Epidermal melanocyte (primary cell): ENCODE results near the gene TNRC6C.
"Not testable (repeated sequence)": the region's sequence is repeated elsewhere in the genome, so short reads cannot be mapped to it uniquely, and the experiment has no call there.

Experiments used
- DNase-seq: peaks from one replicate; pipeline ENCODE4 v3.0.0; 2011; ENCODE audit warnings: low spot score; ENCODE audit not compliant: insufficient read length

TNRC6C gene

DNA sequence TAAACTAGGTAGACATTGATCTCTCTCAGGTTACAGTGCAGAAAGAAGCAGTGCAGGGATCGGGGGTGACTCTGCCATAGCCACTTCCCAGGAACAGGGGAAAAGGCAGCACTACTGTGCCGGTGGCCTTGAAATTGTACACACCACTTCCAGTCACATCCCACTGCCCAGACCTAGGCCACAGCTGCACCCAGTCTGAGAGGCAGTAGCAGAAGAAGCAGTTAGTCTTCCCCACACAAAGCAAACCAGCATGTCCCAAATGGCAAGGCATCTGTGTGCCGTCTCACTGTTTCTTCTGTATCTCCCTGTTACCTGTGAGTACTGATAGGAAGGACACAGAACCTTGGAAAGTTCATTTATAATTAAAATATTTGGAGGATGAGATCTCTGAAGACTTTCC, 123.0 kb downstream of the TNRC6C start:
- DNase-seq = no peak

DNA sequence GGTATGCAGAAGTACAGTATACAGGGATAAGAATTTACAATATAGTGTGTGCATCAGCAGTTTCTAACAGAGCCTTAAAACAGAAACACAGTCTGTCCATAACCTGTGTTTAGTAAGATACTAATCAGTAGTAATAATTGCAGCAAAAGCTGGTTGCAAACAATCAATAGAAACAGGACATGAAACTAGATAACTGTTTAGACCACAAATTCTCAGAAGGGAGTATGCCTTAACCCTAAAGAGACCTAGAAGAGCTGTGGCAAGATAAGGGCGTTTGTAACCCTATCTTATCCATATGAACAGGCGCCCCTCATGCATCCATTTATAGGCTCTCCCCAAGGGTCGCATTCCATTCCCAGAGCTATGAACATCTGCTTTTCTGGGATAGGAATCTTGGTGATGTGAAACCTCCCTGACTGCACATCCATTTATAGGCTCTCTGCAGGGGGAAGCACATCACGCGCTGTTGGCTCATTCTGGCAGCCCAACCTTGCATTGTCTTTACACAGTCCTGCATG, 123.9 kb downstream of the TNRC6C start:
- DNase-seq = not testable (repeated sequence)

DNA sequence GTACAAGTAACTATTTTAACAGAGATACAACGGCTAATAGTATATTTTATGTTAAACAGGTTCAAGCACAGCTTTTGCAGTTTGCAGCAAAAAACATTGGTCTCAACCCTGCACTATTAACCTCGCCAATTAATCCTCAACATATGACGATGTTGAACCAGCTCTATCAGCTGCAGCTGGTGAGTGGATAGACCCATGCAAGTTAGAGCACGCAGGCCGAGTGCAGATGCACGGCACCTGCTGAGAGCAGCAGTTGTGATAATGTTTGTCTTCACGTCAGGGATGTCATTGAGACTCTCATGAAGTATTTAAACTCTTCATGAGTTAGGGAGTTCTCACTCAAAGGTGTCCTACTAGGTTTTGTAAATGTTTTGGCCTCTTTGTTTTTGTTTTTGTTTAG, 124.5 kb downstream of the TNRC6C start:
- DNase-seq = no peak

DNA sequence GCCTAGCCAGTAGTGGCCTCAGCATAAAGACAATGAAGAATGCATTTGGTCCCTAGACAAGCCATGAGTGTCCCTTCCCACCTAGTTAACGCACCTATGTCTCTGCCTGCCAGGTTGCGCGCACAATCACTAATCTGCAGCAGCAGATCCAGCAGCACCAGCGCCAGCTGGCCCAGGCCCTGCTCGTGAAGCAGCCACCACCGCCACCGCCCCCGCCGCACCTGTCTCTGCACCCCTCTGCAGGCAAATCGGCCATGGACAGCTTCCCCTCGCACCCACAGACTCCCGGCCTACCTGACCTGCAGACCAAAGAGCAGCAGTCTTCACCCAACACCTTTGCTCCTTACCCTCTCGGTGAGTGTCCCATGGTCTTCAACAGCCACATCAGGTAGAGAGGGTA, 128.2 kb downstream of the TNRC6C start:
- DNase-seq = no peak

DNA sequence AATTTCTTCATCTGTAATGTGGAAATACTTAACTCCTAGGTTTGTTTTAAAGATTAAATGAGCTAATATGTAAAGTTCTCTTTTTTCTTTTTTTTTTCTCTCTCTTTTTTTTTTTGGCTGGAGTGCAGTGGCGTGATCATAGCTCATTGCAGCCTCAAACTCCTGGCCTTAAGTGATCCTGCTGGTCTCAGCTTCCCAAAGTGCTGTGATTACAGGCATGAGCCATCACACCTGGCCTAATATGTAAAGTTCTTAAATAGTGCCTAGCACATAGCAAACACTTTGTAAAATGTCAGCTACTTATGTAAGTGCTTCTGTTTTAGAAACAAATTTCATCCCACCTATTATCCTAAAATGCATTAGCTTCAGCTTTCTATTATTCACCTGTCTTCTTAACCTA, 130.0 kb downstream of the TNRC6C start:
- DNase-seq = no peak

DNA sequence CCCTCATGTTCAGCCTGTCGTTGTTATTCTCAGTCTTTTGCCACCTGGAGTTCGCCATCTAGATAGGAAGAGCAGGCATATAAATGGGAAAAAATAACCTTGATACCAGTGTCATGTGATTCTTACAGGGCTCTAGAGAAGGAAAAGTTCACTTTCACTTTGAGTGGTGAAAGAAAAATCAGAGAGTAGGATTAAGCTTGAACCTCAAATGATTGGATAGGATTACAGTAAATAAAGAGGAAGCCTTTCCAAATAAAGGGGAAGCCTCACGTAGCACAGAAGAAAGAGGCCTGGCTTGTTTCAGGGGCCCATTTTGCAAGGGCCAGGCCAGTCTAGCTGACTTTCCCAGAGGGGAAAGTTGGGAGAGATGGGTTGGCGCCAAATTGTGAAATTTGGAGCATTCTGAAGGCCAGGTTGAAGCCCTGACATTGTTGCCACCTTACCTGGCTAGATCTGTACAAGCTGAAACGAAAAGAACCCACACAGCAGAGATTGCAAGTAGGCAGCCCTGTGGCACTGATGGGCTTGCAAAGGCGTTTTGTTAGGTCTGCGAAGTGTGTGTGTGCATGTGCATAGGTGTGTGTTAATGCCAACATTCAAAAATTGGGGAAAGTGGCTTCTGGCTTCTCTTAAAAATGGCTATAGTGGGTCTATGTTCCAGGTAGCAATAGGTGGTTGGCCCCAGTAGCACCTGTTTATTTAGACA, 131.2 kb downstream of the TNRC6C start:
- no peak for DNase-seq

DNA sequence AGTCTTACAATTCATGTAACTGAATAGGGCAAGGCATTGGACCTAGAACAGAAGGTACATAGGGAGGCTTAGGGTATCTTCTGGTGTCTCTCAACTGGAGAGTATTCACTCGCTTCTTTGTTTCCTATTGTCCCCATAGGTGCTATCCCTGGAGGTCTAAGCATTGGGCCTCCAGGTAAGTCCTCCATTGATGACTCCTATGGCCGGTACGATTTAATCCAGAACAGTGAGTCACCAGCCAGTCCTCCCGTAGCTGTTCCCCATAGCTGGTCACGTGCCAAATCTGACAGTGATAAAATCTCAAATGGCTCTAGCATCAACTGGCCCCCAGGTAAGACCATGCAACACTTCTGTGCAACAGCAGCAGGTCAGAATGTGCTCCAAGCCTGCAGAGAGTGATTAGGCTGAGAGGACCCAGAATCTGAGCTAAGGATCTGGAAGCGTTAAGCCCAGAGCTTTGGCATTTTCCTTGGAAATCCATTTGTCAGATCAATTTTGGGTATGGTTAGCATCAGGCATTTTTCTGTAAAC, 134.4 kb downstream of the TNRC6C start:
- no peak for DNase-seq

DNA sequence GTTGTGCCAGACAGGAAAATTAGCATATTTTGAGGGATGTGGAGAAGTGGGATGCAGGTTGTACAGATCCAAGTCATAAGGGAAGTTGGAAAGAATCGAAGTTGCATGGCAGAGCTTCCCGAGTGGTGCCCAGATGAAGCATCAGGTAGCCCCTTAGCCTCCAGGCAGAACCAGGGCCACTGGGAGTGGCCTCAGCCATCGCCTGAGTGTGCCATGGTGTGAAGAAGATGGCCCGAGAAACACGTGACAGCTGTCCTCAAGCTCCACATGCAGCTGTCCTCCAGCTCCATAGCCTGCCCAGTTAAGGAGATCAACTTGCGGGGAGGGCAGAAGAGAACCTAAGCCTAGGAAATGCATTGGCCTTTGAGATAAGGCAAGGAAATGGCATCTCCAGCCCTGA, 136.5 kb downstream of the TNRC6C start:
- no peak for DNase-seq

DNA sequence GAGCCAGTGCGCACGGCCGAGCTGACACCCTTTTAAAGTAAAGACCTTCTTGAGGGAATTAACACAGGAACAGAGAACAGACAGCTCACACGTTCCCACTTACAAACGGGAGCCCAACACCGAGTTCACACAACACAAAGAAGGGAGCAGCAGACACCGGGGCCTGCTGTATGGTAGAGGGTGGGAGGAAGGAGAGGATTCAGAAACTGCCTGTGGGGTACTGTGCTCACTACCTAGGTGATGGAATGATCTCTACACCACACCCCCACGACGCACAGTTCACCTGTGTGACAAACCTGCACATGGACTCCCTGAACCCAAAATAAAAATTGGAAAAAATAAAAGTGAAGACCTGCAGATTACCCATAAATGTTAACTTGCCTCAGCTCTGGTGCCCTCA, 137.6 kb downstream of the TNRC6C start:
- no peak for DNase-seq

DNA sequence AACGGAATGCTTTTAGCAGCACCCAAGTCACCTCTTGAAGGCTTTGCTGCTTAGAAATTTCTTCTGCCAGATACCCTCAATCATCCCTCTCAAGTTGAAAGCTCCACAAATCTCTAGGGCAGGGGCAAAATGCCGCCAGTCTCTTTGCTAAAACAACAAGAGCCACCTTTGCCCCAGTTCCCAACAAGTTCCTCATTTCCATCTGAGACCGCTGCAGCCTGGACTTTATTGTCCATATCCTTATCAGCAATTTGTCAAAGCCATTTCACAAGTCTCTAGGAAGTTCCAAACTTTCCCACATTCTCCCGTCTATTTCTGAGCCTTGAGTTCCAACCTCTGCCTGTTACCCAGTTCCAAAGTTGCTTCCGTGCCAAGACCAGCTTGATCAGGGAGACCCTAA, 142.6 kb downstream of the TNRC6C start:
- no peak for DNase-seq

DNA sequence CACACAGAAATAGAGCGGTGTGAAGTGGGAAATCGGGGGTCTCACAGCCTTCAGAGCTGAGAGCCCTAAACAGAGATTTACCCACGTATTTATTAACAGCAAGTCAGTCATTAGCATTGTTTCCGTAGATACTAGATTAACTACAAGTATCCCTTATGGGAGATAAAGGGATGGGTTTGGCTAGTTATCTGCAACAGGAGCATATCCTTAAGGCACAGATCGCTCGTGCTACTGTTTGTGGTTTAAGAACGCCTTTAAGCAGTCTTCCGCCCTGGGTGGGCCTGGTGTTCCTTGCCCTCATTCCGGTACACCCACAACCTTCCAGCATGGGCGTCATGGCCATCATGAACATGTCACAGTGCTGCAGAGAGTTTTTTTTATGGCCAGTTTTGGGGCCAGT, 143.0 kb downstream of the TNRC6C start:
- no peak for DNase-seq

DNA sequence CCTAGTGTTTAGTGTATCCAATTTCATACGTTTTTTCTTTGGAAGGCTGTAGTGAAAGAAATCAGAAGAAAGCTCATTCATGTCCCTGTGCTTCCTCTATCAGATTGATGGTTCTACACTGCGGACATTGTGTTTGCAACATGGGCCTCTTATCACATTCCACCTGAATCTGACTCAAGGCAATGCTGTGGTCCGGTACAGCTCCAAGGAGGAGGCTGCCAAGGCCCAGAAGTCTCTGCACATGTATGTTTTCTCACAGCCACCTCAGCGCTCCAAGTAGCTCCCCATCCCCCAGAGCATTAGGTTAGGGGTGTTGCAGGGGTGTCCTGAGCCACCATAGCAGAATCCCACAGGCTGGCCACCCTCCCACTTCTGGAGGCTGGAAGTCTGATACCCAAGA, 144.8 kb downstream of the TNRC6C start:
- DNase-seq = no peak

DNA sequence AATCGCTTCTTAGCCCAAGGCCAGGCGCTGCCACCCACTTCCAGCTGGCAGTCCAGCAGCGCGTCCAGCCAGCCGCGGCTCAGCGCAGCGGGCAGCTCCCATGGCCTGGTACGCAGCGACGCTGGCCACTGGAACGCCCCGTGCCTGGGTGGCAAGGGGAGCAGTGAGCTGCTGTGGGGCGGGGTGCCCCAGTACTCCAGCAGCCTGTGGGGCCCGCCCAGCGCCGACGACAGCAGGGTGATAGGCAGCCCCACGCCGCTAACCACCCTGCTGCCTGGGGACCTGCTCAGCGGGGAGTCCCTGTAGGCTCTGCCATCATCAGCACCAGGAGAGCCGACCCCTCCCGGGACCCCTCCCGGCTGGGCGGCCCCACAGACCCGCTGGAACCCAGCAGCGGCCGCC, 146.0 kb downstream of the TNRC6C start:
- no peak for DNase-seq

DNA sequence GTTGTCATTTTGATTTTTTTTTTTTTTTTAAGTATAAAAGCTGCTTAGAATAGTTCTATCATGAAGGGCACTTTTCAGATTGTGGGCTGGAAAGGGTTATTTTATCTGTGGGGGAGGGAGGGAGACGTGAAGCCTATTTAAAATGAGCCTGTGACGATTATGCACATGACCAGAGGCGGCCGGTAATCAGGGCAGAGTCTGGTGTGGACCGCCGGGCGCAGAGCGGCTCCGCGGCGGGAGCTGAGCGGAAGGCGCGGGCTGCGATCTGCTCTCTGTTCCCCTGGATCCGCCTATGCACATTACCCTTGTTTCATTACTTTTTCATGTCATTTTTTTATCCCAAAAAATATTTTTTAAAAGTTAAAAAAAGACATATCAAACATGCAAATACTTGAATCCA, 146.6 kb downstream of the TNRC6C start:
- peak; percentile 44 for DNase-seq

DNA sequence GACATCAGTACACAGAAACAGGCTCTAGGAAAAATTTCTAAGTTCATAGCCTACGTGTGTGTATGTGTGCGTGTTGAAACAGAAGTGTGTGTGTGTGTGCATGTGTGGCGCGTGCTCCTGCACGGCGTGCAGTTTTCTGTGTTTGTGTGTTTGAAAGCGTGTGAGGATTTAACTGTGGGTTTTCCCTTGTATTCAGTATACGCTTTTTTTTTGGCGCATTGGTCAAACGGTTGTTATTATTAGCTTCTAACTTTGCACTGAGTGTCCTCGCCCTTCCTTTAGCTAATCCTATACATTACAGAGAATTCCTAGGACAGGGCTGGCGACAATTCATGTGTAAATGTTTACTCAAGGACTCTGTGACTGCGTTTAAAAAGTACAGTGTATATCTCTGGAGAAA, 147.0 kb downstream of the TNRC6C start:
- DNase-seq = no peak

DNA sequence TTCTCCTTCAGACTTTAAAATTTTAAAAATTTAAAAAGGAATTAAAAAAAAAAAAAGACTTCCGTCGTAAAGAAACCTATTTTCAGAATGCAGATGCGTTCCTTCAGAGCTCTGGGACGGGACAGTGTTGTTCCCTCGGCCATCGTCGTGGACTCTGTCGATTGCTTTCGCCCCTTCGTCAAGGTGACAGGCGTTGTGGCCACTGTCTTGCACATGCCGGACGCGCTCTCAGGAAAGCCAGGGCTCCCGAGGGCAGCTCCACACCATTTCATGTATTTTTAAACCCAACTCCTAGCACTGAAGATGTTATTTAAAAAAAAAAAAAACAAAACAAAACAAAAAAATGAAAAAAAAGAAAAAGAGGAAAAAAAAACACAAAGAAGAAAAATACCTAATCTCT, 147.7 kb downstream of the TNRC6C start:
- no peak for DNase-seq

DNA sequence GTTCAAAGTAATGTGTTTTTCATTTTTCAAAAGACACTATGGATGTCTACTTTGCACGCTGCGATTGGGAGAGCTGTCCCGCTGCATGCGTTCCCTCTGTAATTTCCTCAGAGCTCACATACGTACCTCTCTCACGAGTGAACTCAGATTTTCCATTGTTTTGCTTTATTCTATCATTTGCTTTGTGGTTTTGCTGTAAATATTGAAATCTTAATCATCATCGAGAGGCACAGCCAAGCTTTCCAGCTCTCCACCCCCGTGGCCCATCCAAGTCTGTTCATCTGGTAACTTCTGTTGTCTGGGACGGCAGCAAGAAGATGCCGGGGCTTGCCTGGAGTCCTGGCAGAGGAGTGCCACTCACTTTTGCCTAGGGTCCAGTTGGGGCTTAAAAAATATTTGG, 149.0 kb downstream of the TNRC6C start:
- no peak for DNase-seq

DNA sequence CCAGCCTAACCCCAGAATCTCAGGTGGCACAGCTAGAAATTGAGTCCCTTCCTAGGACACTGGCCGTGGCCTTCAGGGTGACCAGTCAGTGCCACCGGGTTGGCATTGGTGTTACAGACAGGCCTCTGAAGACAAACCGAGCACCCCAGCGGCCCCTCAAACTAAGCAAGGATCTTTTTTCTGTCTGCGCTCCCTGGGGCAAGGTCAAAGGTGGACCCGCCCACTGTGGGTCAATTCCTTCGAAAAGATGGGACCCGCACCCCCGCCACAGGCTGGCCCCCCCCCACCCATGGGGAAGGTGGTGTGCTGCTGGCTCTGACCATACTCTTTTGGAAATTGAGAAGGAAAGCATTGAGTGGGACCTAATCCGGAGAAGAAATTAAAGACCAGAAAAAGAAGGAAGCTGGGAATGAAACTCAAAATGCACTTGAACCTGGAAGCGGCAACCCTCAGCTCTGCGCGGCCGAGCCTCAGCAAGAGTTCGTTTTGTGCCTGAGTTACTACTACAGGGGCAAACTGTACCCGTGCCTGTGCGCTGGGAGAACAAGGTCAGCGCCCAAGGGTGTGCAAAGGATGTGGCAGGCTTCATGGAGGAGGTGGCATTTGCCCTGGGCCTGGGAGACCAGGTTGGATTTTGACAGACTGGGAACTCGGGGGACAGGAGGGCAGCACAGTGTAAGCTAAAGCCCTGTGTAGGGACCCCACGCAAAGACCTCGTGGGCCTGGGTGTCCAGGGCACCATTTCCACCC, 149.6 kb downstream of the TNRC6C start:
- DNase-seq = no peak

DNA sequence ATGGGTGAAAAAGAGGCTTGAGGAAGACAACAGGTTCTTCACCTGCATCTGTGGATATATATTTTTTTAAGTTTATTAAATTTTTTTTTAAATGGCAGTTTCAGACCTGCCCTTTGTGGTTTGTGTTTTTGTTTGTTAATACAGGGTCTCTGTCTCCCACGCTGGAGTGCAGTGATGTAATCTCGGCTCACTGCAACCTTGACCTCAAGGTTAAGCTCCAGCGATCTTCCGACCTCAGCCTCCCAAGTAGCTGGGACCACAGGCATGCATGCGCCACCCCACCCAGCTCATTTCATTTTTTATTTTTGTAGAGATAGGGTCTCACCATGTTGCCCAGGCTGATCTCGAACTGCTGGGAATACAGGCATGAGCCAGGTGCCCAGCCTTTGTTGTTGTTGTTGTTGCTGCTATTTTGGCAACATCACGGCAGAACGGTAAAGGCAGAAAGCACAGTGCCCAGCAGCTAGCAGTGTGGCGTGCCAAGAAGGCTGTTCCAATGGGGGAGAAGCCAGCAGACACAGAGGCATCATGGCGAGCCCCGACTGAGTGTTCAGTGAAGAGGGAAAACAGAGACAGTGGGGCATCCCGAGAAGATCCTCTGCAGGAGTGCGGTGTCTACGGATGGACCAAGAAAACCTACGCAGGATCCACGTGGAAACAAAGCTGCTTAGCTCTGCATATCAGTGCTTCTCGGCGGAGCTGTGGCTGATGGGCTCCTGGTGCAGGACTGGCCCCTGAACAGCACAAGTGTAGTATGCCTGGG, 150.4 kb downstream of the TNRC6C start:
- no peak for DNase-seq

DNA sequence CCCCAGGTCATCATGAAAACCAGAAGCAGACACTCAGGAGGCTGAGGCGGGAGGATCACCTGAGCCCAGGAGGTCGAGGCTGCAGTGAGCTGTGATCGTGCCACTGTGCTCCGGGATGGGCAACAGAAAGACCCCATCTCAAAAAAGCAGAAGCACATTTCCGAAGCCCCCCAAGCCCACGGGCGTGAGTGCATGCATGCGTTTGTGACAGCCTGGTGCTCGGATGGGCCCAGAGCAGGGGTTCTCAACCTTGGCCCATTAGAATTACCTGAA, 150.9 kb downstream of the TNRC6C start:
- no peak for DNase-seq

DNA sequence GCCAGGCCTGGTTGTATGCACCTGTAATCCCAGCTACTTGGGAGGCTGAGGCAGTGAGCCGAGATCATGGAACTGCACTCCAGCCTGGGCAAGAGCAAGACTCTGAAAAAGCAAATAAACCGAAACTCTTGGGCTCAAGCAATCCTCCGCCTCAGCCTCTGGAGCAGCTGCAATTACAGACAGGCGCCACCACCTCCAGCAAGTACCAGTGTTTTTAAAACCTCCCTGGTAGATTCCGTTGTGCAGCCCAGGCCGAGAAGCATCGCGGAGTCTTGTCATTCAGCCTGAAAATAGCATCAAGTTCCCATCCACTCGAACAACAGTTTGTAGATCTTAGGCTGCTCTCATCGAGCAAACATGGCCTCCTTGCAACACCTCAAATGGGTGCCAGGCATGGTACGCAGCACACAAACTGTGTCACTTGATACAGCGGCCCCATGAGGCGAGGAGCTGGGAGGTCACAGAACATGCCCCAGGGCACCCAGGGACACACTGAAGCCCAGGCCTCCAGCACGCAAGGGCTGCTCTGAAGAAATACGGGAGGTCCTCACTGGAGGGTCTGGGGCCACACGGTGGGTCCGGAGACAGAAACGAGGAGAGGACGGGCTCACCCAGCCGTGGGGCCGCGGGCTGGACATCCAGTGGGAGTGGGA, 152.0 kb downstream of the TNRC6C start:
- DNase-seq = no peak
